SHP77 (cell line): ENCODE measurements around the gene CPNE5.
"Not testable (repeated sequence)": the region's sequence is repeated elsewhere in the genome, so short reads cannot be mapped to it uniquely, and the experiment has no call there.

Experiments
- DNase-seq, 2 experiments: peaks; one replicate each; lab custom pipeline; 2025; lab: John Stamatoyannopoulos, UW

The CPNE5 gene

DNA sequence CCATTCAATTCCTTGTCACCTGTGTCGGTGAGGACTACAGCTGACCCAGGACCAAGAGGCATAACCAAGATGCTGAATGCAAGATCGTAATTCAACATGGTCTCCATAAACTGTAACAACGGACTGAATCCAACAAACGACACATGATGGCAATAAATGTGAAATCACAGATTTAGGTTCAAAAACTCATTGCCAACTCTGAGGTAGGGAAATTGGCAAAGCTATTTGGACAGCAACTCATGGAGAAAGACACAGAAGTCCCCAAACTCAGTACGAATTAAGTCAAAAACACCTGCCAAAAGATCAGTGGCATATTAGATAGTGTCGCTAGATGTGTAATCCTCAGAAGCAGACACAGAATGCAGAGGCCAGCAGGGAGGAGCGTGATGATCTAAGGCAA, 25.0 kb downstream of the CPNE5 start:
- no peak for DNase-seq

DNA sequence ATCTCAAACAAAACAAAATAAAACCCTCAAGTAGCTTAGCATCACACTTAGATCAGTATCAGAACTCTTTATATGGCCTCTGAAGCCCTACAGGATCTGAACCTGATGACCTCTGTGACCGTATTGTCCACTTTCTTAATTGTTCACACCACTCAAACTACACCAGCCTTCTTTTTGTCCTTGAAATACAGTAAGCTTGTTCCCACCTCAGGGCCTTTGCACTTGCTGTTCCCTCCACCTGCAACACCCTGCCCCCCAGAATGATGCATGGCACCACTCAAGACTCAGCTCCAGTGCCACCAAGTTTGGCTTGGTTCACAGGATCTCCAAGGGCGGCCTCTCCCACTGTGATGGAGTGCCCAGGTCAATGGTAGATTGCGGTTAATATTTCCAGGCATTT, 25.7 kb downstream of the CPNE5 start:
- no peak for DNase-seq

DNA sequence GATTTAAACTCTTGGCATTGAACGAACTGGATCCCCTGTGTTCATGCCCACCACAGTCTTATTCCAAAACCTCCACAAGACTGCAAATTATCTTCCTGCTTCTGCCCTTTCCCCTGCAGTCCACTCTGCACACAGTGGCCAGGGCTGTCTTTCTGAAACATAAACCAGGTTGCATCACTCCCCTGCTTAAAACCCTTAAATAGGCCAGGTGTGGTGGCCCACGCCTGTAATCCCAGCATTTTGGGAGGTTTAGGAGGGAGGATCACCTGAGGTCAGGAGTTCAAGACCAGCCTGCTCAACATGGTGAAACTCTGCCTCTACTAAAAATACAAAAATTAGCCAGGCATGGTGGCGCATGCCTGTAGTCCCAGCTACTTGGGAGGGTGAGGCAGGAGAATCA, 26.2 kb downstream of the CPNE5 start:
- not testable (repeated sequence) for DNase-seq

DNA sequence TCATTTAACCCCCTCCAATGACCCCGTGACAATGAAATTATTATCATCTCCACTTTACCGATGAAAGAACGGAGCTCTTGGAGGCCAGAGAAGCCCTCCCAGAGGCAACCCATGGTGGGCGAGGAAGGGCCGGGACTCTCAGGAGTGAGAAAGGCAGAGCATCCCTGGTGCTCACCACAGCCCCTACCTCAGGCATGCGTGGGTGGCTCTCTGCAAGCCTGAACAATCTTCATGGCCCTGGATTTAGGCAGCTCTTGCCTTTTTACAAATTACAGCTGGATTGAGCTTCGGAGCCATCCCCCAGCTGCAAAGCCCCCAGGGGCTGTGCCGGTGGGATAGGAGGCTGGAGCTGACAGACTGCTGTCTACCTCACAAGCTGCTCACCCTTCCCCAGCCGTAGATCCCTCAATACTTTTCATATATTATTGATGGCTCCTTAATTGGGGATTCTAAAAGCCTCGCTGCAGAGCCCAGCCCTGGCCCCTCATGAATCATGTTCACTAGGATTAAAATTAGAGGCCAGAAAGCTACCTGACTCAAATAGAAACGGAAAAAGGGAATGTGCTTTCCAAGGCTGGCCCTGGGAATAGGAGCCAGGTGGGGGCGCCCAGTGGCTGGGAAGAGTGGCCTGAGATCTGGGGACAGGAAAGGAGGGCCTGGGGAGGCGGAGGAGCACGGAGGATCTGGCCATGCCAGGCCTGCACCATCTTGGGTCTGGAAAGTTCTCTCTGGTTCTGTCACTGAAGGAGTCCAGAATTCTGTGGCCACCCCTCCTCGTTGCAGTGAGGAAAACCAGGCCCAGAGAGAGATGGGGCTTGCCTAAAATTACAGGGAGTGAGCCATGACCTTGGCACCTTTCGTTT, 29.1 kb downstream of the CPNE5 start:
- DNase-seq, result no peak

DNA sequence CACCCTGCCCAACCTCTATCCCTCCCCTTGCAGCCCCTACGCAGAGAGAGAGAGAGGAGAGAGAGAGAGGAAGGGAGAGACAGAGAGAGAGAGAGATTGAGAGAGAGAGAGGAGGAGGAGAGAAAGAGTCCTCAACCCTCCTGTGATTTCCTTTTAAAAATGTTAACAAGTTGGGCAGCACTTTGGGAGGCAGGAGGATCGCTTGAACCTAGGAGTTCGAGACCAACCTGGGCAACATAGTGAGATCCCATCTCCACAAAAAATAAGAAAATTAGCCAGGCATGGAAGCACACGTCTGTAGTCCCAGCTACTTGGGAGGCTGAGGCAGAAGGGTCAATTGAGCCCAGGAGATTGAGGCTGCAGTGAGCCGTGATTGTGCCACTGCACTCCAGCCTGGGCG, 30.1 kb downstream of the CPNE5 start:
- DNase-seq, result no peak

DNA sequence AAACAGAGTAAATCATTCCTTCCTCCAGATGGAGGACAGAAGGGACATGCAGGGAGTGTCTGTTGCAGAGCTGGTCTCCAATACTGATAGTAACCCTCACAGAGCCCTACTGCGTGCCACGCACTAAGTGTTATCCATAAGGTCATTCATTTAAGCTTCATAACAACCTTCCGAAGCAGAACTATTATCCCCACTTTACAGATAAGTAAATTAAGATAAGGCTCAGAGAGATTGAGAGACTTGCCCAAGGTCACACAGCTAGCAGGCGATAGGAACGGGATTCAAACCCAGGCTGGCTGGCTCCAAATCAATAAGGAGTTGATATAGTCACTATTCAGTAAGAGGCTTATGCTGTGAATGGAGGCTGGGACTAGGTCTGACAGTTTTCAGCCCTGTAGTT, 30.6 kb downstream of the CPNE5 start:
- no peak for DNase-seq

DNA sequence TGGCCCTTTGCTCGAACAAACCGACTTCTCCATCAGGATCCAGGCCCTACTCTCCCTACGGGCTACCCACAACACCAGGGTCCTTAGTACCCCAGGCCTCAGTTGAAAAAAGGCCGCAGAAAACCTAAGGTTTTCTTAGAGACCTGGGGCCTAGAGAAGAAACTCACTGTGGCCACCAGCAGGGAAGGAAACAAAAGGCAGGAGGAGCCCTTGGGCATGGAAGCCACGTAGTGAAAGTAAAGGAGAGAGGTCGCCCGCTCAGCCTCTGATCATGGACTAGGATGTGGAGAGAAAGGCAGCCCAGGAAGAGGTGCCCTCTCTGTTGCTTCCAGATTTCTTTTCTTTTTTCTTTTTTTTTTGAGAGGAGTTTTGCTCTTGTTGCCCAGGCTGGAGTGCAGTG, 31.5 kb downstream of the CPNE5 start:
- no peak for DNase-seq

DNA sequence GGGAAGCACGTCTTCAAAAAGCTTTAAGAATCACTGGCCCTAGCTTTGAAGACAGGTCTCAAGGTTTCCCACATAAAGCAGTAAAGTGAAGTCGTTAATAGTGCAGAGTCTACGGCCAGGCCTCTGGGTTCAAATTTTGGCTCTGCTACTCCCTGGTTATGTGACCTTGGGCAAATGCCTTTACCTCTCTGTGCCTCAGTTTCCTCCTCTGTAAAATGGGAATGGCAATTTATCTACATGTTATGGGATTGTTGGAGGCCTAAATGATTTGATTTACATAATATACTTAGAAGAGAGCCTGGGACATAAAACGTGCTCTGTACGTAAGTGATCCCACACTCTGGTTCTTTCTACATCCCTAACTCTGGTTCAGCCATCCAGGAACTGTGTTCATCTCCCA, 32.1 kb downstream of the CPNE5 start:
- no peak for DNase-seq

DNA sequence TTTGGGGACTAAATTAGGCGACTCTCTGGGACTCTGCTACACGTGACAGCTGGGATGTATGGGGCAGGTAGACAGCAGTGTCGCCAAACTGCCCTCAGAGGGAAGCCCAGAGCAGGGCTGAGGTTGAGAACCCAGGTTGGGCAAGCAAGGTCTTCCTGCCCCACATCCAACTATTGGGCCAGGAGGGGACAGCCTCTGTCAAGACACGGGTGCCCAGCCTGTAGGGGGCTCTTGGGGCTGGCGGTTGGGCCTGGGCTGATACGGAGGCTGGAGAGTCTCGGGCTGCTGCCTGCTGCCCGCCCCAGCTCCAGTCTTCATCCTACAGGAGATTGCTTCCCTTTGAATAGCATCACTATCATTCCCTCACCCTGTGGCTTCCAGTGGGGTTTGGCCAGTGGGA, 33.3 kb downstream of the CPNE5 start:
- no peak for DNase-seq

DNA sequence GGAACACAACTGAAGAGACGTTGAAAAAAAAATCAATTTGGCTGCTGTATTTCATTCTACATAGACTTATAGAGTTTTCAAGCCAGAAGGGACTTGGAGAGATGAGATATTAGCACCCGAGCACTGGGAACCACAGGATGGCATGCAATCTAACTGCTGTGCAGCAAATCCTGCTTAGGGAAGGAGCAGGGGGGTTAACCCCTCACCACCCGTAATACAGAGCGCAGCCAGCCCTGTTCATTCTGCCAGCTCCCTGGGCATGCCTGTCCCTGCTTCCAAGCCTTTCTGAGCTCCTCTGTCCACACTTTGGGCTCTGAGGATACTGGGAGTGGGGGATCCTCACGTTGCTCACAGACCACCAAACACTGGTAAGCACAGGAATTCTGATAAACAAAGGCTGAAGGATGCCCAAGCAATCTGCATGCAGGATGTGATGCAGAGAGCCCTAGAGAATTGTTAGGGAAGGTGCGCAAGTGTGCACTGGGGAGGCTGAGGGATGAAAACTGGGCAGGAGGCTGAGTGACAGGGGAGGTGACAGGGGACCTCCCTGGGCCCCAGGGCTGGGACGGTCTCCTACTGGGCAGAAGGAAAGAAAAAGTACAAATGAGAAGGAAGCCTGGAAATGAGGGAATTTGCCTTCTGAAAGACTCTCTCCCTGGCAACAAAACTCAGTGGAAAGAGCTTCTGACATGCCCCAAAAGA, 34.0 kb downstream of the CPNE5 start:
- no peak for DNase-seq

DNA sequence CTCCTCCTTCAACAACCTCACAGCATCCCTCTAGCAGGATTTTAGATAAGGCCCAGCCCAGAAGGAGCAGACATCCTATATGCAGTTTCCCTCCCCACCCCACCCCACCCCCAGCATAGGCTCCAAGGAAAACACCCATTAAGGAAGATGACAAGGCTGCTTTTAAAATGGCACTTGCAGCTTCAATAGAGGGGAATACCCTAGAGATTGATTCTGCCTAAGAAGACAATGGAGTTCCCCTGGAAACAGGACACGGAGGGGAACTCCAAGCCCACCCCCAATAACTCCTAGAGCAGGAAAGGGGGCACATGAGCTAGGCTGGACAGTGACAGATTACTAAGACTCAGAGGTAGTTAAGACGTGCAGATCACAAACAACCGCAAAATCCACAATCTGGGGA, 34.7 kb downstream of the CPNE5 start:
- no peak for DNase-seq

DNA sequence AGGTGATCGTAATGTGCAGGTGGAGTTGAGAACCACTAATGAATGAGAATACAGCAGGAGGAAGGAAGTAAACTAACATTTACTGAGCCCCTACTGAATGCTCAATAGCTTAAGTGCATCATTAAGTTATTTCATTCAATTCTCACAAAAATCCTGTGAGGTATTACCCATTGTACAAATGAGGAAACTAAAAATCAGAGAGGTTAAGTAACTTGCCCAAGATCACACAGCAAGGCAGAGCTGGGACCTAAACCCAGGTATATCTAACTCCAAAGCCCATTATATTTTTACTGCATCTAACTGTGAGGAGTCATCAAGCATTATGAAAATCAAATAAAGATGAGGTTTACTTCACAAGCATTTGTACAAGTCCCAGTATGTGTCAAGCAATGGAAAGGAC, 35.3 kb downstream of the CPNE5 start:
- DNase-seq, result no peak

DNA sequence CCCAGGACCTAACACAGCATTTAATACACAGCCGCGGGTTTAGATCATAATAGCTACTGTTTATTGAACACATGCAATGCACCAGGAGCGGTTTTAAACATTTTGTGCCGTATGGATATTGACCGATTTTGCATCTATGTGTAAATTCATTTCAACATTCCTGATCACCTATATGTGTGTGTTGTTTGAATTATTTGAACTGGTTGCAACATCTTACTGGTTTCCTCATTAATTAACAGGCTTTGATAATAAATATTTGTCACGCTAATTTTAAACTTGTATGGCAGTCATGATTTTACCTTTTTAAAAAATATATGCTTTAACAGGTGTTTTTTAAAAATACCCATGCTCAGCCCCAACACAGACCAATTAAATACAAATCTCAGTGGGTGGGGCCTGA, 35.8 kb downstream of the CPNE5 start:
- DNase-seq, result no peak

DNA sequence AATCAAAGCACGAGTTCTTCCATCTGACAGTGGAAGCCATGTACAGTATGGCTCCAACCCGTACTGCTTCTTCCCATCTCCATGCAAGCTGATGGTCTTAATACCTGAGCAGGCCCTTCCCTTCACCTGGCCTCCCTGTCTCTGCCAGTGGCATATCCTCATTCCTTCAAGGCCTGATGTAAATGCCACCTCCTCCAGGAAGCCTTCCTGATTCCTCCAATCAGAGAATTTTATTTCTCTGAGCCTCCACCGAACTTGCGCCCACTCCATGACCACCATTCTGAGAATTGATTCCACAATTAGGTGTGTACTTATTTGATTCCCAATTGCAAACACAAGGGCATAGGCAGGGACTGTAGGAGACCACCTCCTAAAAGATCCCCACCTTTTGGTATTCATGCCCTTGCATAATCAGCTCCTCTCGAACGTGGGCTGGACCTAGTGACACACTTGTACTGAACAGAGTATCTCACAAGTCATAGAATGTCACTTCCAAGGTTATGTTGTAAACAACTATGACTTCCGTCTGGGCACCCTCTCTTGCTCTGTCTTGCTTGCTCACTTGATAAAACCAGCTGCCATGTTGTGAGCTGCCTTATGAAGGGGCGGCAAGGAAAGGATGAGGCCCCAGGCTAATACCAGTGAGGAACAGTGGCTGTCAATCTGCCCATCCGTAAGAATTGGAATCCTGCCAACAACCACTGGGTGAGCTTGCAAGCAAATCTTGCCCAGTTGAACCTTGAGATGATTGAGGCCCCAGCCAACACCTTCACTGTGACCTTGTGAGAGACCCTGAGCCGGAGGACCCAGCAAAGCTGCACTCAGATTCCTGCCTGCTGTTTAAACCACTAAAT, 38.8 kb downstream of the CPNE5 start:
- no peak for DNase-seq

DNA sequence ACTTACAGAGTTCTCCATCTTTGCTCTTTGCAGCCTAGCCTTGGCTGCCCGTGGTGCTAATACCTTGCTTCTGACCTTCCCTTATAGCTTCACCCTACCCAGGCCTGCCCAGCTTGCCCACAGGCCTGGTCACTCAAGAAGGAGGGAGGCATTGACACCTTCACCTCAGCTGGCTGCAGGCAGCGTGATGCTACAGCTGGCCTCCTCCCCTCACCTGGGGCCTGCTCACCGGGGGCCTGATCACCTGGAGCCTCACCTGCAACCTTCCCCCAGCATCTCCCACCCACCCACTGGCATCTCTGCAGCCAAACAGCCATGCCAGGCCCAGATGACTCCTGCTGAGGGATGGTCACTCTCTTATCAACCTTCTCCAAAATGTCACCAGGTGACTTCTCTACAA, 40.4 kb downstream of the CPNE5 start:
- no peak for DNase-seq

DNA sequence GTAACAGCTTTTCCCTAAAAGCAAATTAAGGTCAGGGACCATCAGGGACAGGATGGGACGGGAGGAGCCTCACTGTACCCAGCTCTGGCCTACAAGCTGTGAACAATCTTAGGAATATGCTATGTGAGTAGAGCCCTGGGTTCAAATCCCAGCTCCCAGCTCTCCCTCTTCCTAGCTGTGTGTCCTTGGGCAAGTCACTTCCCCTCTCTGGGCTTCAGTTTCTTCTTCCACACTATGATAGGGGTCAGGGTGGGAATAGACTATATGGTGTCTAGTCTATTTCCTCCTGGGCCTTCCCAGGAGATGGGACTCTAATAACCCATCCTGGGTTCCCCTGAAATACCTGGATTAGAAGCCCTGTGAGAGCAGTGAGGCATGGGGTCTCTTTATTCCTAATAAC, 41.6 kb downstream of the CPNE5 start:
- no peak for DNase-seq

DNA sequence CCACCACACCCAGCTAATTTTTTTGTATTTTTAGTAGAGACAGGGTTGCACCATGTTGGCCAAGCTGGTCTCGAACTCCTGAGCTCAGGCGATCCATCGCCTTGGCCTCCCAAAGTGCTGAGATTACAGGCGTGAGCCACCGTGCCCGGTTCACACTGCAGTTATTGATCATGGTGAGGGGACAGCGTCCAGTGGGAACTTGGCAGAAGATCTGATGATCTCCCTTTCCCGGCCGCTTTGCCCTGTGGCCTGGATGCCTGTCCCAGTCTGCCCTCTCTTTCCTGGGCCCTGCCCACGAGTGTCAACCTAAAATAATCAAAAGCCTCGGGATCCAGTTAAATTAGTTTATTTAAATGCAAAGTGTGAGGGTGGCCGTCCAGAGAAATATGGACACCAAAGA, 42.2 kb downstream of the CPNE5 start:
- DNase-seq, result no peak

DNA sequence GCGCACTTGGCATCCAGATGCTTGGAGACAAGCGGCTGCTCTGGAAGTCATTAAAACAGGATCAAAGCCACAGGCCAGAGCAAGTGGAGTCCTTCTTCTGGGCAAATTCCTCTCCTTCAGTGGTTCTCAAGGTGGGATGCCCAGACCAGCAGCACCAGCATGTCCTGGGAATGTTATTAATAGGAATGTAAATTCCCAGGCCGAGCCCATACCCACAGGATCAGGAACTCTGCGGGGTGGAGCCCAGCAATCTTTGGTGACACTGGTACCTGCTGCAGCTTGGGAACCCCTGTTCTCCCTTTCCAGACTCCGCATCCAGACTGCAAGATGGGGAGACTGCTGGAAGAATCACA, 44.6 kb downstream of the CPNE5 start:
- DNase-seq, result no peak

DNA sequence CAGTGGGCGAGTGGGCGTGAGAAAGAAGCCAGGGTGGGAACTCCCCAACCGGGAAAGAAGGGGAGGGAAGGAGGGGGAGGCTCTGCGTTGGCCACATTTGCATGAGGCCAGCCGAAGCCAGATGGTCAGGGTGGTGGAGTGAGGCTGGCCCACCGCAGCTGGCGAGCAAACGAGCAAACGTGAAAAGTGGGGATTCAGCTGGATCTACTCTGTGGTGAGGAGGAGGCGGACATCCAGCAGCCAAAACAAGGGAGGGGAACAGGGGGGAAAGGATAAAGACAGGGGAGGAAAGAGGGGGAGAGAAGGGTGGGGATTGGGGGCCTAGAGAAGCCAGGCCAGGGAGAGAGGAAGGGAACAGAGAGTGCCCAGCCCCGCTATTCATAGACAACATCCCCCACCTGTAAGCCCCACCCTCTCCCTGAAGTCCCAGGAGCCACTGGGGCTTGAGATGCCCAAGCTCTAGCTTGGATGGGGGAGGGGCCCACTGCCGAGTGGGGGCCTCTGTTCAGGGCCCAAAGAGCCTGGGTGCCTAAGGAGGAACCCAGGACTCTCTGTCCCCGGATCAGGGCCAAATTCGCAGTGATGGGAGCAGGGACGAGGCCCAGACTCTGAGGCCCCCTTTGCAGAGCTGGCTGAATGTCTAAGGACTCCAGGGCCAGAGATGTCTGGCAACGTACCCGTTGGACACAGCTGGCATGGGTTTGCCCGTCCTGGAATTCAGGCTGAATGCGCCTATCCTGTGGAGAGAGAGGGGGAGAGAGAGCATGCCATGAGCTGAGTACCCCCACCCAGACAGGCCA, 45.1 kb downstream of the CPNE5 start:
- DNase-seq, result no peak

DNA sequence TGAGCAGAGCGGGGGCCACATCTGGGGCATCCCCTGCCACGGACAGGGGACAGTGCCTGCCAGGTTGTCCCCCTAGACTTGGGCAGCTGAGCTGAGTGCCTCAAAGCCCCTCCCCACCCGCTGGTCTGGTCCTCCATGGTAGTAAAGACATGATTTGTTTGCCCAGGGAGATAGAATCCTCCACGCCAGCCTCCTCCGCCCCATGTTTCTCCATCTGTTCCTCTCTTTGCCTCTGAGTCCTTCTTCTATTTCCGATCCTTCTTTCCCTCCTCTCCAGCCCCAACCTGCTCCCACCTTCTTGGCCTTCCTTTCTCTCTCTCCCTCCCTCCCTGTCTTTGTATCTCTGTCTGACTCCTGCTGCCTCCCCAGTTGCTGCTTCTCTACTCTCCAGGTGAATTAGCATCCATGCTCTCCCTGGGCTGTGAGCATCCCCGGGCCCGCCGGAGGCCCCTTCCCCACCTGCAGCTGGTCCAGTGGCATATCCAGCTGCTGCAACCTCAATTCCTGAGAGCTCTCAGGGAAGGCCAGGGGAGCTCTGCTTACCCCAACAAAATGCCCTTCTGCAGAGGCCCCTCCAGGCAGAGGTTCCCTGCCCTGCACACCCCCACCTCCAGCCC, 45.8 kb downstream of the CPNE5 start:
- no peak for DNase-seq

DNA sequence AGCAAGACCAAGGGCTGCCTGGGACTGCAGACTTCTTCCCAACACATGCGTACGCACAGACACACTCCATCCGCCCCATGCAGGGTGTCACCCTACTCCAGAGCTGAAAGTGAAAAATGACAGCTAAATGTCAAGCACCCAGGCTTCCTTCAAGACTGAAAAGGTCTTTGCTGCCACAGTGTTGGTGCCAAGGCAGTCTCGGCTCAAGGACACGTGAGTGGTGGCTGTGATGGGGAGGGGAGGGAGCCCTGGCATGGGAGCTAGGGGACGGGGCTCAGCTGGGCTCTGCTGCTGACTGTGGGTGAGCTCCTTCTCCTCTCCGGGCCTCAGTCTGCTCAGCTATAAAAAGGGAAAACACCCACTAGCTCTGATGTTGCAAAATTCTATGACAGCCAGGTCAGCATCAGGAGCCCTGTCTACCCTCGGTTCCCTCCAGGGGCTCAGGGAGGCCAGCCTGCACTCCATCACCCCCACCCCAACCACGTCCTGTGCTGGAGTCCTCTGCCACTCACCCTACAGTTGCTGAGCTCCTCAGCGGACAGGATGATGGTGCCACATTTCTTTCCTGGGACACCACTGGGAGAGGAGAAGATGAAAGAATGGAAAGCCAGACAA, 47.6 kb downstream of the CPNE5 start:
- DNase-seq, result no peak
